ENCODE measurements around the gene LRRC57.
A peak's percentile ranks its signal among the peaks of the same experiment; 100 is the strongest.

Gene LRRC57

GRCh38 chr15:42507514-42507913, 41.1 kb downstream of the LRRC57 start:
- Histone ChIP-seq H3K27me3 (ENCODE audit: control insufficient read depth in 1 of 2, insufficient read depth in 1 of 2, low read length in 2 of 2) (no peaks in the 10 kb centered on the region), H3K79me1 (replicated peaks; ENCODE audit: low read length, poor library complexity, severe bottlenecking) (peaks cover 18% of the 10 kb centered on the region), H3K9me3 (ENCODE audit: control insufficient read depth, low read length) (no peaks in the 10 kb centered on the region), H3K4me2 (ENCODE audit: low read length, poor library complexity, severe bottlenecking) (no peak overlapping the region), H3K18ac (ENCODE audit: low read depth in 1 of 2, low read length in 2 of 2) (no peak overlapping the region), H3K4me1 (ENCODE audit: control insufficient read depth, insufficient read depth, low read depth, low read length) (peaks cover 4% of the 10 kb centered on the region), H3K36me3 (ENCODE audit: control insufficient read depth in 1 of 2, insufficient read depth in 2 of 2, low read depth in 1 of 2, low read length in 2 of 2) (peaks cover 7% of the 10 kb centered on the region in 2 experiments), H3K4ac (ENCODE audit: low read depth in 1 of 2, low read length in 2 of 2) (no peak overlapping the region), H2AFZ (ENCODE audit: low read depth, low read length) (no peak overlapping the region), H4K91ac (ENCODE audit: low read length) (no peak overlapping the region), H4K8ac (ENCODE audit: low read length) (no peak overlapping the region), H2BK12ac (ENCODE audit: low read length in 2 of 2) (no peak overlapping the region), H3K9ac (ENCODE audit: low read length) (no peak overlapping the region), H3K4me3 (ENCODE audit: insufficient read depth in 1 of 2, low read depth in 1 of 2, low read length in 2 of 2) (no peak overlapping the region), H2BK120ac (ENCODE audit: low read depth, low read length) (no peak overlapping the region), H3K23ac (ENCODE audit: low read length in 2 of 2) (no peak overlapping the region), H2BK5ac (ENCODE audit: low read depth, low read length, poor library complexity, severe bottlenecking) (no peak overlapping the region), H2AK5ac (ENCODE audit: low read length, severe bottlenecking) (no peak overlapping the region), H3K27ac (ENCODE audit: low read length, poor library complexity, severe bottlenecking) (no peak overlapping the region), H3K14ac (ENCODE audit: low read length in 2 of 2) (no peak overlapping the region), H2BK15ac (ENCODE audit: low read depth, poor library complexity, severe bottlenecking) (no peak overlapping the region)
- no peak for DNase-seq
- 88% methylated on average over 2 of the region's 4 CpGs for WGBS

DNA sequence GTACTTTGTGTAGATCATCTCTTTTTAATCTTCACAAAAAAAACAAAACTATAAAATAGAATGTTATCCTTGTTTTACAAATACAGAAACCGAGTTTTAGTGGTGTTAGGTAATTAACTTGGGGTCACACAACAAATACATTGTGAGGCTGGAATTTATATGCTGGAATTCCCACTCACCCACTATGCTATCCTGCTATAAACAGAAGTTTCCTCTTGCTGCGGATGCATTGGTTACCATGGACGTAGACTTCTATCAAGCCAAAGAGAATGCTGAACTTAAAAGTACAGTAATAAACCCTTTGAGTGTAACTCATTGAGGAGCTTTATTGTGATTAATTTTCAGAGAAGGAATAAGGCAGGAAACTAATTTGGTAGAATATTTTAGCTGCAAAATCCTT, 44.0 kb downstream of the LRRC57 start:
- Histone ChIP-seq H2BK120ac (ENCODE audit: low read depth, low read length) (no peak overlapping the region), H4K91ac (ENCODE audit: low read length) (no peak overlapping the region), H3K36me3 (ENCODE audit: control insufficient read depth in 1 of 2, insufficient read depth in 2 of 2, low read depth in 1 of 2, low read length in 2 of 2) (peaks cover 0 to 3% of the 10 kb centered on the region in 2 experiments), H3K4me1 (ENCODE audit: control insufficient read depth, insufficient read depth, low read depth, low read length) (peaks cover 12% of the 10 kb centered on the region), H3K4me3 (ENCODE audit: insufficient read depth in 1 of 2, low read depth in 1 of 2, low read length in 2 of 2) (no peak overlapping the region), H3K4me2 (ENCODE audit: low read length, poor library complexity, severe bottlenecking) (no peak overlapping the region), H3K9me3 (ENCODE audit: control insufficient read depth, low read length) (no peaks in the 10 kb centered on the region), H2BK12ac (ENCODE audit: low read length in 2 of 2) (no peak overlapping the region), H2AFZ (ENCODE audit: low read depth, low read length) (no peak overlapping the region), H4K8ac (ENCODE audit: low read length) (no peak overlapping the region), H3K9ac (ENCODE audit: low read length) (peak overlapping the region; percentile 31), H3K23ac (ENCODE audit: low read length in 2 of 2) (no peak overlapping the region), H2BK5ac (ENCODE audit: low read depth, low read length, poor library complexity, severe bottlenecking) (no peak overlapping the region), H3K79me1 (replicated peaks; ENCODE audit: low read length, poor library complexity, severe bottlenecking) (peaks cover 17% of the 10 kb centered on the region), H3K18ac (ENCODE audit: low read depth in 1 of 2, low read length in 2 of 2) (no peak overlapping the region), H3K27ac (ENCODE audit: low read length, poor library complexity, severe bottlenecking) (peak overlapping the region; percentile 56), H2BK15ac (ENCODE audit: low read depth, poor library complexity, severe bottlenecking) (no peak overlapping the region), H3K14ac (ENCODE audit: low read length in 2 of 2) (no peak overlapping the region), H3K27me3 (ENCODE audit: control insufficient read depth in 1 of 2, insufficient read depth in 1 of 2, low read length in 2 of 2) (no peaks in the 10 kb centered on the region), H2AK5ac (ENCODE audit: low read length, severe bottlenecking) (no peak overlapping the region), H3K4ac (ENCODE audit: low read depth in 1 of 2, low read length in 2 of 2) (no peak overlapping the region)
- DNase-seq = no peak
- 93% methylated on average over 2 of the region's 3 CpGs for WGBS

DNA sequence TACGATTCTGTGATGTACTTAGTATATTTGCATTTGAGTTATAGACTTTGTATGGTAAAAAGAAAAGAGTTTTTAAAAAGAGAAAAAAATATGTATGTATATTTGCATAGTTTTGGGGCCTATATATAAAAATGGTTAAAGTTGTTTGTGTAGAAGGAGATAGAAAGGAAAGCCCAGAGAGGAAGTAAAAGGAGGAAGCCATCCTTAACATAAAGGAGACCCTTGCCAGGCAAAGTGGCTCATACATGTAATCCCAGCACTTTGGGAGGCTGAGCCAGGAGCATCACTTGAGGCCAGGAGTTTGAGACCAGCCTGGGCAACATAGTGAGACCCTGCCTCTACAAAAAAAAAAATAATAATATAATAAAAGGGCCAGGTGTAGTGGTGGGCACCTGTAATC, 44.8 kb downstream of the LRRC57 start:
- Histone ChIP-seq H3K4me3 (ENCODE audit: insufficient read depth in 1 of 2, low read depth in 1 of 2, low read length in 2 of 2) (no peak overlapping the region), H3K18ac (ENCODE audit: low read depth in 1 of 2, low read length in 2 of 2) (no peak overlapping the region), H3K4ac (ENCODE audit: low read depth in 1 of 2, low read length in 2 of 2) (no peak overlapping the region), H2BK120ac (ENCODE audit: low read depth, low read length) (no peak overlapping the region), H2AFZ (ENCODE audit: low read depth, low read length) (no peak overlapping the region), H4K8ac (ENCODE audit: low read length) (no peak overlapping the region), H4K91ac (ENCODE audit: low read length) (no peak overlapping the region), H3K14ac (ENCODE audit: low read length in 2 of 2) (no peak overlapping the region), H3K4me1 (ENCODE audit: control insufficient read depth, insufficient read depth, low read depth, low read length) (peaks cover 12% of the 10 kb centered on the region), H3K27me3 (ENCODE audit: control insufficient read depth in 1 of 2, insufficient read depth in 1 of 2, low read length in 2 of 2) (no peaks in the 10 kb centered on the region), H2BK12ac (ENCODE audit: low read length in 2 of 2) (no peak overlapping the region), H3K9me3 (ENCODE audit: control insufficient read depth, low read length) (no peaks in the 10 kb centered on the region), H2AK5ac (ENCODE audit: low read length, severe bottlenecking) (no peak overlapping the region), H3K9ac (ENCODE audit: low read length) (no peak overlapping the region), H3K4me2 (ENCODE audit: low read length, poor library complexity, severe bottlenecking) (no peak overlapping the region), H2BK15ac (ENCODE audit: low read depth, poor library complexity, severe bottlenecking) (no peak overlapping the region), H3K23ac (ENCODE audit: low read length in 2 of 2) (no peak overlapping the region), H3K27ac (ENCODE audit: low read length, poor library complexity, severe bottlenecking) (no peak overlapping the region), H2BK5ac (ENCODE audit: low read depth, low read length, poor library complexity, severe bottlenecking) (no peak overlapping the region), H3K36me3 (ENCODE audit: control insufficient read depth in 1 of 2, insufficient read depth in 2 of 2, low read depth in 1 of 2, low read length in 2 of 2) (no peaks in the 10 kb centered on the region), H3K79me1 (replicated peaks; ENCODE audit: low read length, poor library complexity, severe bottlenecking) (peaks cover 14% of the 10 kb centered on the region)
- WGBS = 94% methylated on average over 1 of the region's 1 CpG
- no peak for DNase-seq

GRCh38 chr15:42502477-42502876, 46.1 kb downstream of the LRRC57 start:
- H2AK5ac ChIP-seq (ENCODE audit: low read length, severe bottlenecking) = no peak overlapping the region
- H2BK12ac ChIP-seq (ENCODE audit: low read length in 2 of 2) = no peak overlapping the region
- H2BK5ac ChIP-seq (ENCODE audit: low read depth, low read length, poor library complexity, severe bottlenecking) = no peak overlapping the region
- no peak overlapping the region for H3K18ac ChIP-seq (ENCODE audit: low read depth in 1 of 2, low read length in 2 of 2)
- H3K4ac ChIP-seq (ENCODE audit: low read depth in 1 of 2, low read length in 2 of 2) = no peak overlapping the region
- peaks cover 17% of the 10 kb centered on the region for H3K4me1 ChIP-seq (ENCODE audit: control insufficient read depth, insufficient read depth, low read depth, low read length)
- no peak overlapping the region for H2AFZ ChIP-seq (ENCODE audit: low read depth, low read length)
- no peak overlapping the region for H2BK120ac ChIP-seq (ENCODE audit: low read depth, low read length)
- H3K27me3 ChIP-seq (ENCODE audit: control insufficient read depth in 1 of 2, insufficient read depth in 1 of 2, low read length in 2 of 2) = no peaks in the 10 kb centered on the region
- H3K9me3 ChIP-seq (ENCODE audit: control insufficient read depth, low read length) = no peaks in the 10 kb centered on the region
- no peak overlapping the region for H3K9ac ChIP-seq (ENCODE audit: low read length)
- WGBS = 100% methylated on average over 2 of the region's 4 CpGs
- no peak overlapping the region for H3K14ac ChIP-seq (ENCODE audit: low read length in 2 of 2)
- peaks cover 13% of the 10 kb centered on the region for H3K79me1 ChIP-seq (replicated peaks; ENCODE audit: low read length, poor library complexity, severe bottlenecking)
- H3K36me3 ChIP-seq (ENCODE audit: control insufficient read depth in 1 of 2, insufficient read depth in 2 of 2, low read depth in 1 of 2, low read length in 2 of 2) = peaks cover 0 to 5% of the 10 kb centered on the region in 2 experiments
- H4K8ac ChIP-seq (ENCODE audit: low read length) = no peak overlapping the region
- no peak overlapping the region for H3K4me3 ChIP-seq (ENCODE audit: insufficient read depth in 1 of 2, low read depth in 1 of 2, low read length in 2 of 2)
- no peak overlapping the region for H3K27ac ChIP-seq (ENCODE audit: low read length, poor library complexity, severe bottlenecking)
- H4K91ac ChIP-seq (ENCODE audit: low read length) = no peak overlapping the region
- H3K23ac ChIP-seq (ENCODE audit: low read length in 2 of 2) = no peak overlapping the region
- H3K4me2 ChIP-seq (ENCODE audit: low read length, poor library complexity, severe bottlenecking) = no peak overlapping the region
- H2BK15ac ChIP-seq (ENCODE audit: low read depth, poor library complexity, severe bottlenecking) = no peak overlapping the region
- no peak for DNase-seq
